Posterior vena cava (tissue), 2 donors: ENCODE data around the gene CYSRT1. TPM values are rescaled to one million over a fixed set of nuclear protein-coding genes. Genes with fewer than 3 reads are reported as not detected.

Experiments
- DNase-seq: peaks from one replicate; pipeline ENCODE4 v3.0.0-alpha.2; 2020; ENCODE audit warnings: low spot score
- intact Hi-C, 2 donors: fragments of 100-400 bp; cut with DNase I; formaldehyde crosslinking; loops; one replicate each; pipeline versions ENCODE4 v1.14.1 to v1.14.2; 2022 to 2023
- total RNA-seq, 2 donors: library from RNA; stranded (reverse); fragmentation: NEBNext Ultra II Directional; extraction: Animal tissue kit (Norgen Biotek cat#: 25700); gene quantifications; one replicate each; pipeline ENCODE4 v1.2.1, GENCODE V29; 2021
- donor health status: DM: yes; HTN: yes; CAD: no.
- donor health status: DM: yes; HTN: yes; CAD: no.

The CYSRT1 gene
- total RNA-seq, 2 donors from 2014 or later, result 0.32 TPM; not detected in 1

DNA sequence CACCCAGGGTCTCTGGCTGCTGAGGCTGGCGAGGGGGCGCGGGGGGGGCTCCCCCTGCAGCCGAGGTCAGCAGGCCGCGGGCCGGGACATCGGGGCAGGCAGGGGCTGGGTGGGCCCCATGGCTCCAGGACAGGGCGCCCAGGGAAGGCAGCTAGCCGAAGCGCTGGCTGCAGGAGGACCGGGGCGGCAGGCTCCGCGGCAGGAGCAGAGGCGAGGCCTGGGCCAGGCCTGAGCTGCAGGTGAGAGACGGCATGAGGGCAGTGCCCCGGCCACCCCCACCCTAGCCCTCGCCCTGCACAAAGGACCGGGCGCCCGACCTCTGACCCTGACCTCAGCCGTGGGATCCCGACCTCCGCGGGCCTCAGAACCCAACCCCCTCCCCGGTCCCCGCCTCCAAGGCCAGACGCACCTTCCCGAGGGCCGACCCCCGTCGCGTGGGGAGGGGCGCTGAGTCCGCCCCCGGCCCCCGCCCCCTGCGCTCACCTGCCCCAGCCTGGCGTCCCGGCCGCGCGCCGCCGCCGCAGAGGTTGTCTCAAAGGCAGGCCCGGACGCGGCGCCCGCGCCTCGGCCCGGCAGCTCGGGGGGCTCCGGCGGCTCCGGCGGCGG, 3.4 kb upstream of the CYSRT1 start:
- intact Hi-C loops, result no loop called here
- no peak for DNase-seq

DNA sequence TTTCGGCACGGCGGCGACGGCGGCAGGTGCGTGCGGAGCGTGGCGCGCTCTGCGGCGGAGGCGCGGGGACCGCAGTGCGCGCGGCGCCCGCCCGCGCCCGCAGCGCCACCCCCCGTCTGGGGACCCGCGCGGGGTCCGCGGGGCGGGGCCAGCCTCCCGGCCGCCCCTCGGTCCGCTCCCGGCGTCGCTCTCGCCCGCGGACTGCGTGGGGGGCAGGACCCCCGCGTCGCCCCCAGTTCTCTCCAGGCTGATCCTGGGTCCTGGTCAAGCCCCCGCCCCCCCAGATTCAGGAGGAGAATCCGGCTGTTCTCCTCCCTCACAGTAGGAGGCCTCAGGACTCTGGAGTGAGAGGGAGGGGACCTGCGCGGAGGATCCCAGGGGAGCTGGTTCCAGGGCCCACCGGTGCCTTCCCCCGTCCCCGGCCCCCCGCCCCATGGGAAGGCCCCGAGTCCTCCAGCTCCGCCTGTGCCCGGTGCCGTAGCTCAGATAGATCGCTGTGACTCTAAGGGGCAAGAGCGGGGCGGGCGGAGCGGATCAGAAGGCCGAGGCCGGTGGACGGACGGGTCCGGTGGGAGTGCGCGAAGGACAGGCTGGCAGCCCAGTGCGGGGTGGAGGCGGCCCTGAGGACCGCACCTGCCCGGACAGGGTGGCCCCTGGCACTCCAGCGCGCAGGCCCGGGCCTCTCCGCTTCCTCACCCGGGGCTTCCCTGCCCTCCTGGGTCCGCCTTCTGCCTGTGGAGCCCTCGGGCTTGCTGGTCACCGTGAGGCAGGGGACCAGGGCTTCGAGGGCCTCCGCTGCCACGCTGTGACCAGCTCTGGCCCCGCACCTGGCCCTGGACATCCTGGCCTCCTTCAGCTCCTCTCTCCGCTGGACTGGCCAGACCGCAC, 2.5 kb upstream of the CYSRT1 start, which contains the start of gene RNF208:
Gene RNF208, minus strand, starts transcription at position 51 of the 888 bp plus-strand sequence. CDS start 1,028 bp downstream, outside the sequence.
- intact Hi-C loops, result no loop called here
- DNase-seq, result no peak

DNA sequence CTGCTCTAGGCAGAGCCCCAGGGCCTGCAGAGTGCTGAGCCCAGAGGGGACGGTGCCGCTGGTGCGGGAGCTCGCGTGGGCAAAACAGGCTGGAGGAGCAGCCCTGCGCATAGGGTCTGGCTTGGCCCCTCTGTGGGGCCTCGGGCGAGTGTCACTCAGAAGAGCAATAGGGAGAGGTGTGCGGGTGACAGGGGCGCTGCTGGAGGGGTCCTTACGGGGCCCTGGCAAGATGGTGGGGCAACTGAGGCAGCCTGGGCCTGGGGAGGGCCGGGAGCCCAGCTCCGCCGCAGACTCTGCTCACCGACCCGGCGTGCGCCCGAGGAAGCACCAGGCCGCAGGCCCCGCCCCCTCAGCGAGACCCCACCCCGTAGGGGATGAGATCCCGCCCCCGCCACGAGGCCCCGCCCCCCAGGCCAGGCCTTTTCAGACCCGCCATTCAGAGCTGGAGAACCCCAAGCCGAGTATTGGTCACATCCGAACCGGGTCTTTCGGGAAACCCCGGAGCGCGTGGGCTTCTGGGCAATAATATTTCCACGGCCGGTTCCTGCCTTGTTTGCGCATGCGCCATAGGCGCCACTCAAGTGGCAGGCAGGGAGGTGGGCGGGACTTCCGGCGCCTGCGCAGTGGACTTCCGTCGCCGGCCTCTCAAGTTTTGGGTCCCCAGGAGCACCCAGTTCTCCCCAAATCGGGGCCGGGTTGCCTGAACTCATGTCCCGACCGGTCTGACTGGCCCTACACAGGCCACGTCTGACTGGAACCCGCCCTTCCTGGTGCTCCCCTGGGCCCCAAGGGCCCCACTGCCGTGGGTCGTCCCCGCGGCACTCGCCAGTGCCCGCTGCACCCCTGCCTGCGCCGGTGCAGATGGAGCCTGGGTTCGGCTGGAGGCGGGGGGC, 1.6 kb upstream of the CYSRT1 start:
- peak; percentile 99 for DNase-seq
- intact Hi-C loops, result no loop called here

DNA sequence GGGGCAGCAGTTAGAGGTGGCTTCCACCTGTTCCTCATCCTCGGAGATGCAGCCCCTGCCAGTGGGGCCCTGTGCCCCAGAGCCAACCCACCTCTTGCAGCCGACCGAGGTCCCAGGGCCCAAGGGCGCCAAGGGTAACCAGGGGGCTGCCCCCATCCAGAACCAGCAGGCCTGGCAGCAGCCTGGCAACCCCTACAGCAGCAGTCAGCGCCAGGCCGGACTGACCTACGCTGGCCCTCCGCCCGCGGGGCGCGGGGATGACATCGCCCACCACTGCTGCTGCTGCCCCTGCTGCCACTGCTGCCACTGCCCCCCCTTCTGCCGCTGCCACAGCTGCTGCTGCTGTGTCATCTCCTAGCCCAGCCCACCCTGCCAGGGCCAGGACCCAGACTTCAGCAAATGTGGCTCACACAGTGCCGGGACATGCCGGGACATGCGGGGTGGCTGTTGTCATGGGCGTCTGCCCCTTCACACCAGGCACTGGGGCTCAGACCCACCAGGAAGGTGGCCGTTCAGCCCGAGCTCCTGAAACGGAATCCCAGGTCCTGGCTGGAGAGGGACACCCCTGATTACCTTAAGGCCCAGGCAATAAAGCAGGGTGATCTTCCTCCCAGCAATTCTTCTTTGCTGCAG, 841 bp downstream of the CYSRT1 start:
- intact Hi-C loops, result loop anchor here (2.0 to 5.0 kb wide), 2 partner anchors 105 to 109 kb away; no protein-coding TSS in a partner anchor

DNA sequence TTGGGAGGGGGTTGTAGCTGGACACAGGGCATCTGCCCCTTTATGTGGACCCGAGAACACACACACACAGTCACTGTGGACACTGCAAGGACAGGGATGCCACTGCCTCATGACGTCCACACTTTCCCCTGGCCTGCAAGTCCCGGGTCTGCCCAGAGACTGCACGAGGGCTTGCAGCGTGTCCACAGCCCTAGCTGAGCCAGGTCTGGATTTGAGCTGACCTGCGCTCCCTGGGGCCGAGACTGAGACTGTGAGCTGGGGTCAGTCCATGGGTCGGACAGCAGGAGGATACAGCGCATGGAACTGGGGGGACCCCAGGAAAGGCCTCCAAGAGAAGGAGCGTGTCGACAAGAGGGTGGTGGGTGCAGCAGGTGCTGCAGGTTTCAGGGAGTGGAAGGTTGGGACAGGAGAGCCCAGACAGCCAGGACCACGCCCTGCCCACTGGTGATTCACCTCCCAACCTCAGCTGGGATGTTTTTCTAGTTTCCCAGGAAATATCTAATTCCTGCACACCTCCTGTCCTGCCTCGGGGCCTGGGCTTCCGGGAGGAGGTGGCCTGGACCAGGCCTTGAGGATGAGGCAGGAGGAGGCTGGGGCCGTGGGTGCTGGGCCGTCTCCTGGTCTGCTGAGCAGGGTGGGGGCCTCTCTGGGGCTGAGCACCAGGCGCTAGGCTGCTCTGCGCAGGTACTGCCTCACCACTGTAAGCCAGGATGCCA, 1.5 kb downstream of the CYSRT1 start:
- DNase-seq, result no peak
- intact Hi-C loops, result loop anchor here in 1 of 2 donors (5.0 kb wide), 1 partner anchor 109 kb away; no protein-coding TSS in a partner anchor

More for the DNA sequence above, 841 bp downstream of the CYSRT1 start:
- no peak for DNase-seq

DNA sequence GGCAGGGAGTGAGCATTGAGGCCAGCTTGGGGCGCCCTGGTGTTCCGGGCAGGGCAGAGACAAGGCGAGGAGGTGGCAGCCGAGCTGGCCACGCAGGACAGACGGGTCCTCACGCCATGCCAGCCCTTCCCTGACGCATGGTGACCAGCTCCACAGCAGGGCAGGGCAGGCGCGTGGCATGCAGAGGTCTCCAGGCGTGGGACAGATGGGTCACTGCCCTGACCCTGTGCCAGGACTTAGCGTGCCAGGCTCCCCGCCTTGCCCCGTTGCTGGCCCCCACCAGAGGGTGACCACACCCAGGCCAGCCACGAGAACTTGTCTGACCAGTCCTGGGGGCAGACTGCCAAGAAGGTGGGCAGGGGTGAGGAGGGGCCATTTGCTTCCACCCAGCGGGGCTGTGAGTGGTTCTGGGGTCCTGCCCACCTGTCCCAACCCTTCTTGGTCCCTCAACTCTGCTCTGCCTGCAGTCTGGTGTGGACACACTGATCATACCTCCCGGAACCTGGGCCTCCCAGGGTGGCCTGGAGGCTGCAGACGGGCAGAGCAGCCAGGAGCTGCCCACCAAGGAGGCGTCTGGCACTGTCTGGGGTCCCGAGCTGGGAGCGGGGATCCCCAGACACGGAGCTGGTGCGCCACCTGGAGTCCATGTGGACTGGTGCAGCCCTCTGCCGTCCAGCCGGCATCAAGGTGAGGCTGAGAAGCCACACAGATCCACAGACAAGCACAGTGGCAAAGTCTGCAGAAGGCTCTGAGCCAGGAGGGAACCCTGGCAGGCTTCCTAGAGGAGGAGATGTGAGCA, 2.3 kb downstream of the CYSRT1 start, which contains the start of gene RNF224:
Gene RNF224, plus strand, starts transcription at position 449 of the 799 bp plus-strand sequence. CDS start 834 bp downstream, outside the sequence.
- intact Hi-C loops, result loop anchor here in 1 of 2 donors (5.0 kb wide), 1 partner anchor 110 kb away; no protein-coding TSS in a partner anchor
- DNase-seq, result peak; percentile 92

DNA sequence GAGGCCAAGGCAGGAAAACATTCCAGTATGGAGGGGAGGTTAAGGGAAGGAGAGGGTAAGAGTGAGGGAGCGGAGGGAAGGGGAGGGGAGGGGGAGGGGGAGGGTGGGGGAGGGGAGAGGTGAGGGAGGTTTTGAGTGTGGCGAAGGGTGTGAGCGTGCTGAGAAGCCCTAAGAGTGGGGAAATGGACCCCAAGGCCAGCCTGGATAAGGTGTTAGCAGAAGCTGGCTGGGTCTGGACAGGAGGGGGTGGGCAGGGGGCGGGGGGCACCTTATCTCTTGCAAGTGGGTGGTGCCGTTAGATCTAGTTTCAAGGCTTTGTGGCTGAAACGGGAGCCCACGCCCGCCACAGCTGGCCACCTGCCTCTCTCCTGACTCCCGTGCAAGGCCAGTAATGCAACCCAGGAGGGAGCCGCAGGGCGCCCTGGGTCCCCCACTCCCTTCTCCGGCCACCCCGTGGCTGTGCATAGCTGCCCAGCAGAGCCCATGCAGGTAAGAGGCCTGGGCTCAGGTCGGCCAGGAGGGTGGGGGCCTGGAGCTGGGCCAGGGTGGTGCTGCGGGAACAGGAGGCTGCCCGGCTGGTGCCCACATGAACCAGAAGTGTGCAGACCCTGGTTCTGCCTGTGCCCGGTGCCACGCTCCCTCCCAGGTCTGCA, 3.0 kb downstream of the CYSRT1 start:
- no peak for DNase-seq
- intact Hi-C loops, result loop anchor here in 1 of 2 donors (5.0 kb wide), 1 partner anchor 111 kb away; no protein-coding TSS in a partner anchor

DNA sequence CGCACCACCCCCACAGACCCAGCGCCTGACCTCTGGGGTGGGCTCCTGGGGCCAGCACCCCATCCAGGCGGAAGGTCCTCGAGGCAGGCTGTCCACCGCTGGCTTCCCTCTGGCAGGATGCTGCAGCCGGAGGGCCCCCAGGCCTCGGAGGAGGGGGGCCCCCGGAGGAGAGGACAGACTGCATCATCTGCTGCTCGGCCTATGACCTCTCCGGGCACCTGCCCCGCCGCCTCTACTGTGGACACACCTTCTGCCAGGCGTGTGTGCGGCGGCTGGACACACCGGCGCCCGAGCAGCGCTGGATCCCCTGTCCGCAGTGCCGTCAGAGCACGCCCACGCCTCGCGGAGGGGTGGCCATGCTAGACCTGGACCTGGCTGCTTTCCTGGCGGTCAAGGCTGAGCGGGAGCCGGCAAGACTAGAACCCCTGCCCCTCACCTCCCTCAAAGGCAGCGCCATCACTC, 3.6 kb downstream of the CYSRT1 start:
- DNase-seq, result no peak
- intact Hi-C loops, result loop anchor here in 1 of 2 donors (5.0 kb wide), 1 partner anchor 111 kb away; no protein-coding TSS in a partner anchor

DNA sequence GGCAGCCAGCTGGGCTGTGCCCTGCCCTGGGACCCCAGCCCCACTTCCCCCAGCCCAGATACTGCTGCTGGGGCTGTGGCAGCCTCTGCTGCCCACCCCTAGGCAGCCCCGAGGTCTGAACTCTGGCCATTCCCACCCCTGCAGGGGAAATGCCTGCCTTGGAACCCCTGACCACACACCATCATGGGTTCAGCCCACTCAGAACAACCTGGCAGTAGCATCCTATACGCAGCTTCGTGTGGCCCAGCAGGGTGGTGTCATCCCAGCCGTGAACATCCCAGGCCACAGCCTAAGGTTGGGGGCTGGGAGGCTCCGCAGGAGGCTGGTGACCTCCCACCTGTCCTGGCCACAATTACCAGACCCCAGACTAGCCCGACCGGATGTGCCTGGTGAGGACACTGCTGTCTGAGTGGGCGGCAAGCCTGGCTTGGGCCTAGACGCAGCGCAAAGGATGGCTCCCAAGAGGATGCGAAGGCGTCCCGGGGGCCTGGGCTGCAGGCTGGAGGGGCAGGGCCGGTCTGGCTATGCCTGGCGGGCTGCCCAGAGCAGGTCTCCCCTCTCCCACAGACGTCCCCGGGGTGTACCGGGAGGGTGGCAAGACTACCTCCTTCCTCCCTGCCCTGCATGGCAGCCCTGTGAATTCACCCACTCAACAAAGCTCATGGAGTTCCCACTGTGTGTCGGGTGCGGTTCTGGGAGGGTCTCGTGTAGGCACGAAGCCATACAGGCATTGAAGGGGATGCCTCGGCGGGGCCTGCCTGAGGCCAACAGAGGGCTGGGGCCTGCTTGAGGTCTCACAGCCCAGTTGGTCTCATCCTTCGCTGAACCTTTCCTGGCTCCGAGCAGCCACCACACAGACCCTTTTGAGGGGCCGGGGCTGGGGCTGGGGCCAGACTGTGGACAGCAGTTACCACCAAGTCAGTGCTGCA, 4.3 kb downstream of the CYSRT1 start:
- intact Hi-C loops, result loop anchor here in 1 of 2 donors (1.0 to 5.0 kb wide), 2 partner anchors 28 to 112 kb away; no protein-coding TSS in a partner anchor
- DNase-seq, result no peak

DNA sequence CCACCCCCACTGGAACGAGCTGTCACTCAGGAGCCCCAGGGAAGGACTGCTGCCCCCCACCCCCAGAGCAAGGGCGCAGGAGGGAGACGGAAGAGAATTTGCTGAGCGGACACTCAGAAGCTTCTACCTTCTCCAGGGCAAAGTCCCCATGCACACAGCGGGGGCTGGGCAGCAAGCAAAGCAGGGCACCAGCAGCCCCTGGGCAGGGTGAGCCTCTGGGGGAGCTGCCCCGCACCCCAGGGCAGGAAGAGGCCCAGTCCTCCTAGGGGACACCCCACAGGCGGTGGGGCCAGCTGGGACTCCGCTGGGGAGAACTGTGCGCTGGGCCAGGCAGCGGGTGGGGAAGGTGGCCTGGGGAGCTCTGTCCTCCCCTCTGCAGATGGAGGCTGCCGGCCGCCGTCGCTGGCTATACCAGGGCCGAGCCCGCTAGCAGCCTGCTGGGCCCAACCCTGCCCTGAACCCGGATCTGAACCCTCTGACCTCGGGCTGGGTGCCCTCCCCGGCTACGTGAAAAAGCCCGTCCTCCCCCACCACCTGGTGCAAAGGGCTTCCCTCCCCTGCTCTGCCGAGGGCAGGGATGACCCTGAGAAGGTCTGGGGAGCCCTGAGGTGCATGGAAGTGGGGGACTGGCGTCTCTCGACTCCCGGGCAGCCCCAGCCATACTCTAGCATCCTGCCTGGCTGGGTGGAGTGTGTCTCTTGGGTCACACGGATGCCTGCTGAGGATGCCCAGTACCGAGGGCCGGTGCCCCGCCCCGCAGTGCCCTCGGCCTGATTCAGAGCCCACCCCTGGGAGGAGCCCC, 5.1 kb downstream of the CYSRT1 start:
- intact Hi-C loops, result loop anchor here in 1 of 2 donors (1.0 to 5.0 kb wide), 2 partner anchors 27 to 113 kb away; no protein-coding TSS in a partner anchor
- no peak for DNase-seq

DNA sequence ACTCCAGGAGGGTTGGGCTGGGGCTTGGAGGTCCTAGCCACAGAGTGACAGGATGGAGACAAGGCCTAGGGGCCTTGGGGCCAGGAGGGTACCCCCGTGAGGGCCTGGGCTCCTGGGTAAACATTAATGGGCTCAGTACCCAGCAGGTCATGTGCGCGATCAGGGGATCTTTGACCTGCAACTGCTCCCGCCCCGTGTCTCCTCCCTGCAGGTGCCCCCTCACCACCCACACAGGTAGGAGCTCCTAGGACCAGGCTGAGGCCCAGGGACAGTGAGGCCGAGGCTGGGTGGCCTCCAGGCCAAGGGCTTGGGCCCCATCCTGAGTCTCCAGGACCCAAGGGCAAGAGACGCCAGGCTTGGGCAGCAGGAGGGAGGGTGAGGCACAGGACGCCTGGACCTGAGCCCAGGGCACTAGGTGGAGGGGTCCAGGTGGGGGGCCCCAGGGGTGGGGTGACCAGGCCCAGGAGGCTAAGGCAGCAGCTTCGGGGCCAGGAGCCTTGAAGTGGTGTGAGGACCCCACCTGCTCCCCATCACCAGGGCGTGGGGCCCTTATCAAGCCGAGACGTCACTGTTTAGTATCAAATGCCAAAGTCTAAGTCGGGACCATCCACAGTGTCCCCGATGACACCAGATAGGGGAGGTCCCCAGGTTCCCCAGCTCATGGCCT, 5.9 kb downstream of the CYSRT1 start, which contains the start of gene SLC34A3:
Gene SLC34A3, plus strand, starts transcription at position 197 of the 667 bp plus-strand sequence. CDS start 802 bp downstream, outside the sequence.
- no peak for DNase-seq
- intact Hi-C loops, result no loop called here

DNA sequence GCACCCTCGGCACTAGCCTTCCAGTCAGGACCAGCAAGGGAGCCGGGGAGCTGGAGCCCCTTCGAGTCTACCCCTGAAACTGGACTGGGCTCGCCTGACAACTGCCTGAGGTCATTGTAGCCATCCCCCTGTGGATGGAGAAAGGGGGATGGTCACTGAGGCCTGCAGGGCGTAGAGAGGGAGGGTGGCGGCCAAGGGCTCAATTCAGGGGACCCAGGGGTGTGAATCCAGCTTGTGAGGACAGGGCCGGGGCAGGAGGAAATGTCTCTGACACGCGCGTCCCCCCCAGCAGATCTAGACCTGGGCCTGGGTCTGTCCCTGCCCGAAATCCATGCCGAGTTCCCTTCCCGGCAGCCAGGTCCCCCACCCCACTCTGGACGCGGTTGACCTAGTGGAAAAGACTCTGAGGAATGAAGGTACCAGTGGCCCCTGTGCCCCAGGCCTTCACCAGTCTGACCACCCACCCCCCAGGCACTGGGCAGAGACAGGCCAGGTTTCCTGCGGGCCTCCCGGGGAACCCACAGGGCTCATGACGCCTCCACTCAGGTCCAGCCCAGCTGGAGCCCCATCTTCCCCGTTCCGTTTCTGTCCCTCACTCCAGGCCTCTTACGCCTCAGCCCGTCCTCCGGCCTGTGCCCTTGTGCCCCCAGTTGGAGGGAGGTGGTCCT, 6.5 kb downstream of the CYSRT1 start:
- DNase-seq, result no peak
- intact Hi-C loops, result no loop called here

DNA sequence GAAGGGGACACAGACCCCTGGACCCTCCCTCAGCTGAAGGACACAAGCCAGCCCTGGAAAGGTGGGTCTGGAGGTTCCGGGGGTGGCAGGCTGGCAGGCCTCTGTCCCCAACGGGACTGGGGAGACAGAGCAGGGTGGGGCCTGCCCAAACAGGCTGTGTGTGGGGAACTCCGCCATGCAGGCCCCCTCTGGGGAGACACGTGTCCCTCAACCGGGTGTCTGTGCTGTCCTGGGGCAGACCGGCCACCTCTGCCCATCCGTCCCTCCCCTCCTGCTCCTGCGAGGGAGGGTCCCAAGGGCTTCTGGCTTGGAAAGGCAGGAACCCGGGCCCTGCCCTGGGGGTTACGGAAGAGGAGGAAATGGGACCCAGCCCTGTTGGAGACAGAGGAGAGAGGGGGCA, 7.1 kb downstream of the CYSRT1 start:
- intact Hi-C loops, result no loop called here

More for the DNA sequence above, 7.1 kb downstream of the CYSRT1 start:
- no peak for DNase-seq
